CD14-positive monocyte (primary cell): ENCODE data around the gene XYLT1. TPM values are rescaled to one million over a fixed set of nuclear protein-coding genes. Genes with fewer than 3 reads are reported as not detected.

Source experiments
- DNase-seq, 3 donors: peaks; one replicate each; pipeline ENCODE4 v3.0.0-alpha.2; 2011 to 2022
- H2AFZ ChIP-seq: 2 replicates; pipeline ENCODE4 v1.6.0; 2012; ENCODE audit warnings: mild to moderate bottlenecking, low read depth, low read length, inconsistent platforms; ENCODE audit not compliant: insufficient read depth, poor library complexity, severe bottlenecking
- H3K27ac ChIP-seq, 2 donors: 1 replicate in 1 of 2; 2 replicates in 1 of 2; pipeline ENCODE4 v1.5.1; 2012 to 2013; ENCODE audit warnings: low read length in 2 of 2, control low read depth in 1 of 2, inconsistent platforms in 1 of 2, low read depth in 1 of 2, mild to moderate bottlenecking in 1 of 2
- H3K27me3 ChIP-seq, 2 donors: one replicate each; pipeline versions ENCODE4 v1.6.0 to v1.6.1; 2011 to 2013; ENCODE audit warnings: low read length in 2 of 2; ENCODE audit not compliant: control insufficient read depth in 2 of 2, insufficient read depth in 2 of 2
- H3K36me3 ChIP-seq, 2 donors: replicated peaks in 1 of 2; 1 replicate in 1 of 2; 2 replicates in 1 of 2; pipeline versions ENCODE4 v1.5.1 to v1.6.1; 2012 to 2013; ENCODE audit warnings: low read length in 2 of 2, control low read depth in 1 of 2, inconsistent platforms in 1 of 2, mild to moderate bottlenecking in 1 of 2; ENCODE audit not compliant: insufficient read depth in 2 of 2, control insufficient read depth in 1 of 2
- H3K4me1 ChIP-seq, 2 donors: 1 replicate in 1 of 2; 2 replicates in 1 of 2; pipeline versions ENCODE4 v1.5.1 to v1.6.1; 2012 to 2013; ENCODE audit warnings: low read length in 2 of 2, control low read depth in 1 of 2, inconsistent platforms in 1 of 2, mild to moderate bottlenecking in 1 of 2, moderate library complexity in 1 of 2; ENCODE audit not compliant: insufficient read depth in 2 of 2, control insufficient read depth in 1 of 2
- H3K4me2 ChIP-seq: replicated peaks from 2 replicates; pipeline ENCODE3; 2012; ENCODE audit warnings: low read length, moderate library complexity, mild to moderate bottlenecking; ENCODE audit not compliant: poor library complexity, severe bottlenecking; ENCODE audit errors: extremely low read depth
- H3K4me3 ChIP-seq, 3 experiments: fragments of 200-600 bp in 1 of 3; sonication (generic) in 1 of 3; replicated peaks in 1 of 3; 1 replicate in 2 of 3; 2 replicates in 1 of 3; pipeline ENCODE4 v1.5.1; 2011 to 2013; ENCODE audit warnings: low read length in 3 of 3, mild to moderate bottlenecking in 3 of 3, control low read depth in 2 of 3, low read depth in 2 of 3, inconsistent platforms in 1 of 3, moderate library complexity in 1 of 3
- H3K79me2 ChIP-seq: 2 replicates; pipeline ENCODE4 v1.6.0; 2012; ENCODE audit warnings: mild to moderate bottlenecking, control low read depth, inconsistent platforms, low read length, moderate library complexity; ENCODE audit not compliant: insufficient read depth
- H3K9ac ChIP-seq: 2 replicates; pipeline ENCODE4 v1.6.0; 2017; ENCODE audit warnings: low read length, mild to moderate bottlenecking; ENCODE audit not compliant: insufficient read depth, poor library complexity, severe bottlenecking
- H3K9me3 ChIP-seq, 2 donors: replicated peaks in 1 of 2; 1 replicate in 1 of 2; 2 replicates in 1 of 2; pipeline versions ENCODE4 v1.5.1 to v1.6.1; 2012 to 2013; ENCODE audit warnings: low read length in 2 of 2, control low read depth in 1 of 2; ENCODE audit not compliant: control insufficient read depth in 1 of 2, insufficient read depth in 1 of 2
- H4K20me1 ChIP-seq: 2 replicates; pipeline ENCODE4 v1.6.0; 2012; ENCODE audit warnings: mild to moderate bottlenecking, low read length, control low read depth, moderate library complexity; ENCODE audit not compliant: insufficient read depth
- H3K27ac Mint-ChIP-seq, 7 donors: one replicate each; pipeline ENCODE4 v1.8.0; 2020; ENCODE audit warnings: mild to moderate bottlenecking in 7 of 7, mixed read lengths in 7 of 7, moderate library complexity in 6 of 7, inconsistent platforms in 2 of 7
- H3K27me3 Mint-ChIP-seq, 3 donors: one replicate each; pipeline ENCODE4 v1.8.0; 2021 to 2022; ENCODE audit warnings: low read depth in 3 of 3, mild to moderate bottlenecking in 3 of 3, mixed read lengths in 3 of 3, moderate library complexity in 3 of 3, inconsistent platforms in 1 of 3
- H3K36me3 Mint-ChIP-seq, 2 donors: one replicate each; pipeline ENCODE4 v1.8.0; 2020; ENCODE audit warnings: mixed read lengths in 2 of 2, inconsistent platforms in 1 of 2, mild to moderate bottlenecking in 1 of 2
- H3K4me1 Mint-ChIP-seq: one replicate; pipeline ENCODE4 v1.8.0; 2020; ENCODE audit warnings: mild to moderate bottlenecking, mixed read lengths
- H3K4me3 Mint-ChIP-seq, 2 donors: one replicate each; pipeline ENCODE4 v1.8.0; 2020; ENCODE audit warnings: mild to moderate bottlenecking in 2 of 2, mixed read lengths in 2 of 2, moderate library complexity in 1 of 2
- H3K9me3 Mint-ChIP-seq, 7 donors: one replicate each; pipeline ENCODE4 v1.8.0; 2020 to 2022; ENCODE audit warnings: mixed read lengths in 7 of 7, mild to moderate bottlenecking in 6 of 7, moderate library complexity in 6 of 7, inconsistent platforms in 2 of 7
- CTCF ChIP-seq: fragments of 200-600 bp; IDR thresholded peaks from one replicate; pipeline ENCODE4 v1.8.0; 2022; ENCODE audit warnings: antibody characterized with exemption, mild to moderate bottlenecking
- WGBS: methylation state at CpG from one replicate; pipeline ENCODE4 v1.1.5; 2013; ENCODE audit warnings: missing lambda C conversion rate; ENCODE audit not compliant: insufficient coverage; 5-methylcytosine and 5-hydroxymethylcytosine counted together
- intact Hi-C, 2 donors: fragments of 100-400 bp; cut with micrococcal nuclease; formaldehyde crosslinking; loops; one replicate each; pipeline versions ENCODE4 v1.15.0 to v1.15.1; 2023
- polyA plus RNA-seq, 3 donors: library from polyadenylated mRNA; depleted of rRNA in 1 of 3; unstranded in 2 of 3; stranded (reverse) in 1 of 3; fragments of 300-500 nt in 2 of 3; fragments of >200 nt in 1 of 3; fragmentation: Illumina TruSeq in 2 of 3; gene quantifications; 1 replicate in 2 of 3; 2 replicates in 1 of 3; pipeline ENCODE4 v1.2.3, GENCODE V29; 2012 to 2021

XYLT1 gene
- polyA plus RNA-seq, 3 donors: 0.51 to 9.4 (median 1.6) TPM

GRCh38 chr16:17396762-17397498 lies 73.8 kb downstream of the XYLT1 start:
- H3K4me1 Mint-ChIP-seq: peaks cover 17% of the 10 kb centered on the region
- DNase-seq: no peak

More at GRCh38 chr16:17396762-17397498, 73.8 kb downstream of the XYLT1 start:
- Histone ChIP-seq H3K4me2 (no peak overlapping the region), H3K9ac (no peak overlapping the region), H3K4me3 (no peak overlapping the region), H3K27me3 (no peaks in the 10 kb centered on the region), H4K20me1 (no peaks in the 10 kb centered on the region), H3K9me3 (no peaks in the 10 kb centered on the region), H3K27ac (no peak overlapping the region), H3K79me2 (peaks cover 25% of the 10 kb centered on the region), H3K36me3 (peaks cover 0 to 2% of the 10 kb centered on the region in 2 donors), H2AFZ (no peak overlapping the region), H3K4me1 (peaks cover 7 to 8% of the 10 kb centered on the region in 2 donors)
- peak overlapping the region in 2 of 7 donors; percentile 15 to 60 for H3K27ac Mint-ChIP-seq
- intact Hi-C loops: no loop called here
- no peak overlapping the region for H3K4me3 Mint-ChIP-seq
- TF ChIP-seq CTCF: no peak
- WGBS: 82% methylated on average over 10 of the region's 14 CpGs
- H3K36me3 Mint-ChIP-seq: peaks cover 22 to 25% of the 10 kb centered on the region in 2 donors
- H3K9me3 Mint-ChIP-seq: no peaks in the 10 kb centered on the region
- H3K27me3 Mint-ChIP-seq: peaks cover 0 to 2% (median 0%) of the 10 kb centered on the region in 3 donors
